ENCODE data around the gene ARHGAP31.

DNA sequence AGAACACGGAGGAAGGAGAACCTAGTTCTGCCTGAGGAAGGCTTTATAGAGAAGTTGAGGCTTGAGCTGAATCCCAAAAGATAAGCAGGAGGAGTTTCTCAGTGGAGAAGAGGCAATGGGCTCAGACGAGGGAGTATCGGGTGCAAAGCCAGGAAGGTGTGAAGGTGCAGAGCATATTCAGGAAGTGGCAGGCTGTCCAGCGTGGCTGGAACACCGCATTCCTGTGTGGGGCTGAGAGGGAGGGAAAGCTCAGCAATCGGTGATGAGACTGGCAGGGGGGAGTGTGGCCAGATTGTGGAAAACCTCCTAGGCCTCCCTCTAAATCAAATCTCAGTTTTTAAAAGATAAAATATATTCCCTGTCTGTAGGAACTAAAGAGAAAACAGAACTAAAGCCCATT is 63.0 kb downstream of the ARHGAP31 start:
- TF ChIP-seq, protein P1, sequence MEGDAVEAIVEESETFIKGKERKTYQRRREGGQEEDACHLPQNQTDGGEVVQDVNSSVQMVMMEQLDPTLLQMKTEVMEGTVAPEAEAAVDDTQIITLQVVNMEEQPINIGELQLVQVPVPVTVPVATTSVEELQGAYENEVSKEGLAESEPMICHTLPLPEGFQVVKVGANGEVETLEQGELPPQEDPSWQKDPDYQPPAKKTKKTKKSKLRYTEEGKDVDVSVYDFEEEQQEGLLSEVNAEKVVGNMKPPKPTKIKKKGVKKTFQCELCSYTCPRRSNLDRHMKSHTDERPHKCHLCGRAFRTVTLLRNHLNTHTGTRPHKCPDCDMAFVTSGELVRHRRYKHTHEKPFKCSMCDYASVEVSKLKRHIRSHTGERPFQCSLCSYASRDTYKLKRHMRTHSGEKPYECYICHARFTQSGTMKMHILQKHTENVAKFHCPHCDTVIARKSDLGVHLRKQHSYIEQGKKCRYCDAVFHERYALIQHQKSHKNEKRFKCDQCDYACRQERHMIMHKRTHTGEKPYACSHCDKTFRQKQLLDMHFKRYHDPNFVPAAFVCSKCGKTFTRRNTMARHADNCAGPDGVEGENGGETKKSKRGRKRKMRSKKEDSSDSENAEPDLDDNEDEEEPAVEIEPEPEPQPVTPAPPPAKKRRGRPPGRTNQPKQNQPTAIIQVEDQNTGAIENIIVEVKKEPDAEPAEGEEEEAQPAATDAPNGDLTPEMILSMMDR (conservative IDR thresholded peaks at IDR 0.05) = no peak
- TF ChIP-seq EZH2 (IDR thresholded peaks at IDR 0.05; ENCODE audit: low read depth) = no peak
